Measurements from ENCODE around the gene EYS. TPM values are rescaled to one million over a fixed set of nuclear protein-coding genes. Genes with fewer than 3 reads are reported as not detected.

The EYS gene
- total RNA-seq, 1 donor from 2014 or later, result 1.0 TPM

- DNase-seq, result no peak
Observed at GRCh38 chr6:63713332-63713731, 1993.7 kb downstream of the EYS start.

GRCh38 chr6:63709148-63709547 lies 1997.9 kb downstream of the EYS start:
- no peak for DNase-seq

GRCh38 chr6:63708631-63709030 lies 1998.4 kb downstream of the EYS start:
- no peak for DNase-seq

- no peak for DNase-seq
Observed at GRCh38 chr6:63706630-63707029, 2000.4 kb downstream of the EYS start.

GRCh38 chr6:63705707-63706106 lies 2001.3 kb downstream of the EYS start:
- DNase-seq, result no peak

GRCh38 chr6:63690221-63690620 lies 2016.8 kb downstream of the EYS start:
- DNase-seq, result no peak

GRCh38 chr6:63689421-63689820 lies 2017.6 kb downstream of the EYS start:
- no peak for DNase-seq

GRCh38 chr6:63685446-63686379 lies 2021.3 kb downstream of the EYS start:
- no peak for DNase-seq

GRCh38 chr6:63683071-63683603 lies 2023.9 kb downstream of the EYS start:
- DNase-seq, result no peak

- DNase-seq, result peak; percentile 8
Observed at GRCh38 chr6:63677282-63677681, 2029.7 kb downstream of the EYS start.

- DNase-seq, result no peak
Observed at GRCh38 chr6:63676412-63677114, 2030.5 kb downstream of the EYS start.

GRCh38 chr6:63675138-63675537 lies 2031.9 kb downstream of the EYS start:
- DNase-seq, result no peak

GRCh38 chr6:63674635-63675034 lies 2032.4 kb downstream of the EYS start:
- DNase-seq, result no peak

- DNase-seq, result no peak
Observed at GRCh38 chr6:63673692-63674091, 2033.3 kb downstream of the EYS start.

- DNase-seq, result no peak
Observed at GRCh38 chr6:63672582-63673129, 2034.4 kb downstream of the EYS start.

GRCh38 chr6:63671098-63671754 lies 2035.8 kb downstream of the EYS start:
- no peak for DNase-seq

Data from tongue (tissue), 2 donors.